Osteoblast (primary cell): ENCODE measurements around the gene NUP98. TPM values are rescaled to one million over a fixed set of nuclear protein-coding genes. Genes with fewer than 3 reads are reported as not detected.
A peak's percentile ranks its signal among the peaks of the same experiment; 100 is the strongest.

Source experiments
- DNase-seq: peaks from one replicate; pipeline ENCODE4 v3.0.0; 2011; ENCODE audit warnings: low spot score, mixed read lengths; ENCODE audit not compliant: insufficient read length; ENCODE audit errors: missing footprints
- H2AFZ ChIP-seq: 2 replicates; pipeline ENCODE4 v1.6.0; 2011; ENCODE audit warnings: mild to moderate bottlenecking, low read length
- H3K27ac ChIP-seq: 2 replicates; pipeline ENCODE4 v1.5.1; 2011; ENCODE audit warnings: mild to moderate bottlenecking, low read depth, low read length, moderate library complexity
- H3K27me3 ChIP-seq: 2 replicates; pipeline ENCODE4 v1.6.0; 2012; ENCODE audit warnings: mild to moderate bottlenecking, control low read depth, inconsistent platforms, low read length, moderate library complexity; ENCODE audit not compliant: insufficient read depth
- H3K36me3 ChIP-seq: 2 replicates; pipeline ENCODE4 v1.5.1; 2011; ENCODE audit warnings: mild to moderate bottlenecking, low read length, control low read depth, moderate library complexity; ENCODE audit not compliant: insufficient read depth
- H3K4me1 ChIP-seq: 2 replicates; pipeline ENCODE4 v1.5.1; 2011; ENCODE audit warnings: mild to moderate bottlenecking, low read length, control low read depth, moderate library complexity; ENCODE audit not compliant: insufficient read depth
- H3K4me2 ChIP-seq: 2 replicates; pipeline ENCODE4 v1.6.0; 2011; ENCODE audit warnings: mild to moderate bottlenecking, low read length; ENCODE audit not compliant: insufficient read depth
- H3K4me3 ChIP-seq: fragments of 200-600 bp; sonication (generic); 3 replicates; pipeline ENCODE4 v1.5.1; 2012; ENCODE audit warnings: mild to moderate bottlenecking, low read length, inconsistent platforms; ENCODE audit not compliant: insufficient read depth
- H3K79me2 ChIP-seq: 2 replicates; pipeline ENCODE4 v1.6.0; 2012; ENCODE audit warnings: mild to moderate bottlenecking, low read length, control low read depth, inconsistent platforms; ENCODE audit not compliant: insufficient read depth
- H3K9me3 ChIP-seq: 2 replicates; pipeline ENCODE4 v1.5.1; 2011; ENCODE audit warnings: low read depth, low read length, control low read depth
- H4K20me1 ChIP-seq: 2 replicates; pipeline ENCODE4 v1.6.0; 2012; ENCODE audit warnings: mild to moderate bottlenecking, low read length, control low read depth; ENCODE audit not compliant: insufficient read depth
- total RNA-seq: library from RNA; depleted of rRNA; stranded (reverse); fragments of >200 nt; gene quantifications from 2 replicates; pipeline ENCODE4 v1.2.3, GENCODE V29; 2012
- TF ChIP-seq, protein P1 (sequence below): IDR thresholded peaks from 2 replicates; pipeline ENCODE4 v1.5.1; 2011; ENCODE audit warnings: mild to moderate bottlenecking, low read depth, low read length, moderate library complexity; ENCODE audit errors: extremely low read depth

Gene NUP98
- total RNA-seq, 1 donor, result 114 TPM

DNA sequence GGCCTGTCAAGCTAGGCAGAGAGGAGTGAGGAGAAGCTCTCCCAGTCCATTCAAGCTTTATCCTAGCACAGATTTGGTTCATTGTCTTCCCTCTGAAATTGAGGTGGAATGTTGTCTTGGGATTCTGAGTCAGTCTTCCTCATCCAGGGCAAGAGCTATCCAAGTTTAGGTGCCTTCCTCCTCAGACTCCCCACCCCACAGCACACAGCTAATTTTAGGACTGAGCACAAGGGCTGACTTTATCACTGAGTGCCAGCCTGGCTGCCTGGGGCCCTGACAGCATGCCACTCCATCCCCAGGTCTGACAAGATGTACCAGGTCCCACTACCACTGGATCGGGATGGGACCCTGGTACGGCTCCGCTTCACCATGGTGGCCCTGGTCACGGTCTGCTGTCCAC is 13.6 kb upstream of the NUP98 start:
- Histone ChIP-seq H3K36me3 (no peaks in the 10 kb centered on the region), H3K4me2 (no peak overlapping the region), H3K4me1 (peaks cover 8% of the 10 kb centered on the region), H4K20me1 (no peaks in the 10 kb centered on the region), H2AFZ (no peak overlapping the region), H3K79me2 (no peaks in the 10 kb centered on the region), H3K27ac (no peak overlapping the region), H3K4me3 (no peak overlapping the region), H3K27me3 (no peaks in the 10 kb centered on the region), H3K9me3 (no peaks in the 10 kb centered on the region)
- TF ChIP-seq, protein P1, sequence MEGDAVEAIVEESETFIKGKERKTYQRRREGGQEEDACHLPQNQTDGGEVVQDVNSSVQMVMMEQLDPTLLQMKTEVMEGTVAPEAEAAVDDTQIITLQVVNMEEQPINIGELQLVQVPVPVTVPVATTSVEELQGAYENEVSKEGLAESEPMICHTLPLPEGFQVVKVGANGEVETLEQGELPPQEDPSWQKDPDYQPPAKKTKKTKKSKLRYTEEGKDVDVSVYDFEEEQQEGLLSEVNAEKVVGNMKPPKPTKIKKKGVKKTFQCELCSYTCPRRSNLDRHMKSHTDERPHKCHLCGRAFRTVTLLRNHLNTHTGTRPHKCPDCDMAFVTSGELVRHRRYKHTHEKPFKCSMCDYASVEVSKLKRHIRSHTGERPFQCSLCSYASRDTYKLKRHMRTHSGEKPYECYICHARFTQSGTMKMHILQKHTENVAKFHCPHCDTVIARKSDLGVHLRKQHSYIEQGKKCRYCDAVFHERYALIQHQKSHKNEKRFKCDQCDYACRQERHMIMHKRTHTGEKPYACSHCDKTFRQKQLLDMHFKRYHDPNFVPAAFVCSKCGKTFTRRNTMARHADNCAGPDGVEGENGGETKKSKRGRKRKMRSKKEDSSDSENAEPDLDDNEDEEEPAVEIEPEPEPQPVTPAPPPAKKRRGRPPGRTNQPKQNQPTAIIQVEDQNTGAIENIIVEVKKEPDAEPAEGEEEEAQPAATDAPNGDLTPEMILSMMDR, result no peak
- peak; percentile 81 for DNase-seq

DNA sequence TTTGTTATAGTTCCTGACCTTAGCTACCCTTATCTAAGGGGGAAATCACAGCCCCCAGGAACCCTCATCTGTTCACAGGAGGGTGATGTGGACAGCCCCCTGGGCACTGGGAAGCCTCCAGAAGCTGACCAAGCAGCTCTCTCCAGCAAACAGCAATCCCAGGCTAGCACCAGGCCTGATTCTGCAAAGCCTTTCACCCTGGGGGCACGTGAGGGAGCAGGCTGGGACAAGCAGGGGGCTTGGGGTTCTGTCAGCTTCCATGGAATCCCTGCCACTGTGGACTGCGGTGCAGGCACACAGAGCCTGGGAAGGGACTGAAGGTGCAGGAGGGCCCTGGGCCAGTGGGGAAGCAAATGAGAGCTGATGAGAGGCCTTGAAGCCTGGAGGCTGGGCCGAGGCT is 13.1 kb upstream of the NUP98 start:
- H3K27me3 ChIP-seq, result no peaks in the 10 kb centered on the region
- H3K36me3 ChIP-seq, result no peaks in the 10 kb centered on the region
- H4K20me1 ChIP-seq, result no peaks in the 10 kb centered on the region

DNA sequence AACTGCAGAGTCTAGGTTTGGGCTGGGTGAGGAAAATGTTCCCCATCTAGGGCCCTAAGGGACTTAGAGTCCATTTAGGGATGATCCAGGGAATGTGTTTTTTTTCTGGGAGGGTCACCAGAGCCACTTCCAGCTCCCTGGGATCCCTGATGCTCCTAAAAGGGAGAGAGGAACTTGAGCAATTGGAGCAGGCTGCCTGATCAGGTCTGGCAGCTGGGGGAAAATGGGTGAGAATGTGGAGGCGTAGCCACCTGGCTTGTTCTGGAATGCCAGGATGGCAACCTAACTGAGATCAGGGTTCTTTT is 12.2 kb upstream of the NUP98 start:
- H3K27me3 ChIP-seq, result no peaks in the 10 kb centered on the region
- H3K27ac ChIP-seq, result no peak overlapping the region
- H2AFZ ChIP-seq, result no peak overlapping the region
- H3K9me3 ChIP-seq, result no peaks in the 10 kb centered on the region
- DNase-seq, result no peak
- TF ChIP-seq, protein P1, result no peak
- no peak overlapping the region for H3K4me2 ChIP-seq
- H3K36me3 ChIP-seq, result no peaks in the 10 kb centered on the region
- H3K4me3 ChIP-seq, result no peak overlapping the region
- H4K20me1 ChIP-seq, result no peaks in the 10 kb centered on the region
- no peaks in the 10 kb centered on the region for H3K79me2 ChIP-seq
- H3K4me1 ChIP-seq, result peaks cover 8% of the 10 kb centered on the region

More for the DNA sequence above, 13.1 kb upstream of the NUP98 start:
- Histone ChIP-seq H3K27ac (no peak overlapping the region), H3K9me3 (no peaks in the 10 kb centered on the region), H2AFZ (no peak overlapping the region), H3K4me2 (no peak overlapping the region), H3K4me1 (peaks cover 8% of the 10 kb centered on the region), H3K79me2 (no peaks in the 10 kb centered on the region), H3K4me3 (no peak overlapping the region)
- peak; percentile 68 for DNase-seq
- TF ChIP-seq, protein P1, result no peak

DNA sequence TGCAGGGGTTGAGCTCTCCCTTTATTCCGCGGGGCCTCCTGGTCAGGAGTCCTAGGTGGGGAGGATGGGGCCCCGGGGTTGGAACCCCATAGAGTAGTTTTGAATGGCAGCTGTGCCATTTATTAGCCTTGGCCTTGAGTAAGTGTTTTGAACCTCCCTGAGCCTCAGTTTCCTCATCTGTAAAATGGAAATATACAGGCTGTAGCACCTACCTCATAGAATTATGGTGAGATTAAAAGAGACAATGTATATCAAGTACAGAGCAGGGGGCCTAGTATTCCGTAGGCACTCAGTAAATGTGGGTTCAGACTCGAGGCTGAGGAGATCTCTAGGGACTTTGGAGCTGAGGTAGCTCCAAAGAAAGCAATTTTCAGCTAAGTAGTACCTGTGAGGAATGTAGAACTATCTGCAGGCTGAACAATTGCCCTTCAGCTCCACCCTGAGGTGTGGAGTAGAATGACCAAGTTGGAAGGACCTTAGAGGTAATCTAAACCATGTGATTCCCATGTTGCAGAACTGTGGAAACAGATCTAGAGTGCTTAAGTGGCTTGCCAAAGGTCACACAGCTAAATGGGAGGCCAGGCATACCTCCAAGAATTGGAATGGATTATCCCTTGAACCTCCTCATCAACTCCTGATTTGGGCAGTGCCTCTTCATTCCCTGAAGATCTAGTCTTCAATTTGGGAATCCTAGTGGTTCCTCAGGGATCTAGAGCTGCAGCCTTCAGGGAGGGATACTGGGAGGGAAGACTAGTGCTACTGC is 11.7 kb upstream of the NUP98 start:
- no peak overlapping the region for H3K27ac ChIP-seq
- no peaks in the 10 kb centered on the region for H3K27me3 ChIP-seq
- peak overlapping the region; percentile 100 for H3K4me2 ChIP-seq
- H3K9me3 ChIP-seq, result no peaks in the 10 kb centered on the region
- peak; percentile 73 for DNase-seq
- H3K79me2 ChIP-seq, result no peaks in the 10 kb centered on the region
- H3K4me3 ChIP-seq, result peak overlapping the region; percentile 93
- TF ChIP-seq, protein P1, result peak; percentile 45
- H3K4me1 ChIP-seq, result peaks cover 12% of the 10 kb centered on the region
- H3K36me3 ChIP-seq, result no peaks in the 10 kb centered on the region
- peak overlapping the region; percentile 99 for H2AFZ ChIP-seq
- H4K20me1 ChIP-seq, result no peaks in the 10 kb centered on the region
